Measurements from ENCODE around the gene EMSY.

The EMSY gene

GRCh38 chr11:76550781-76551180 is 106.0 kb downstream of the EMSY start:
- Histone ChIP-seq H2AK5ac (ENCODE audit: low read length) (no peak overlapping the region), H3K27me3 (ENCODE audit: insufficient read depth, low read length) (no peaks in the 10 kb centered on the region), H3K23ac (ENCODE audit: low read length) (no peak overlapping the region), H3K79me1 (ENCODE audit: low read length) (no peaks in the 10 kb centered on the region), H3K4ac (ENCODE audit: low read depth, low read length) (no peak overlapping the region), H2BK5ac (ENCODE audit: low read depth, low read length, poor library complexity) (no peak overlapping the region), H3K79me2 (ENCODE audit: control insufficient read depth, insufficient read depth, low read length, poor library complexity) (no peaks in the 10 kb centered on the region), H3K4me1 (ENCODE audit: control insufficient read depth in 1 of 2, insufficient read depth in 2 of 2, low read length in 2 of 2) (peaks cover 0 to 2% of the 10 kb centered on the region in 2 experiments), H4K8ac (ENCODE audit: low read depth, low read length) (no peak overlapping the region), H3K27ac (ENCODE audit: low read depth, low read length) (no peak overlapping the region), H4K12ac (ENCODE audit: low read depth, low read length) (no peak overlapping the region), H2AFZ (ENCODE audit: insufficient read depth, low read length, poor library complexity) (no peak overlapping the region), H3K36me3 (ENCODE audit: control insufficient read depth in 1 of 2, insufficient read depth in 2 of 2, low read length in 2 of 2) (peaks cover 3 to 7% of the 10 kb centered on the region in 2 experiments), H3K4me3 (ENCODE audit: low read depth, low read length) (no peak overlapping the region), H3K9me3 (ENCODE audit: insufficient read depth, low read depth, low read length) (no peaks in the 10 kb centered on the region), H3K4me2 (ENCODE audit: low read length) (no peak overlapping the region), H2BK12ac (ENCODE audit: low read length) (no peak overlapping the region), H3K14ac (ENCODE audit: low read length) (no peak overlapping the region), H2BK120ac (ENCODE audit: insufficient read depth, low read length, poor library complexity) (no peak overlapping the region), H3K18ac (ENCODE audit: low read length) (no peak overlapping the region), H3K9ac (ENCODE audit: low read length) (no peak overlapping the region), H4K91ac (ENCODE audit: low read depth, low read length) (no peak overlapping the region)
- no peak for DNase-seq
- no CpG with 5 or more reads among the region's 7 CpGs for WGBS (ENCODE audit: extremely low coverage, insufficient coverage, insufficient read length)

GRCh38 chr11:76551400-76551799 is 106.6 kb downstream of the EMSY start:
- no peak overlapping the region for H2AK5ac ChIP-seq (ENCODE audit: low read length)
- H3K27ac ChIP-seq (ENCODE audit: low read depth, low read length) = no peak overlapping the region
- H3K9me3 ChIP-seq (ENCODE audit: insufficient read depth, low read depth, low read length) = no peaks in the 10 kb centered on the region
- no peak overlapping the region for H3K23ac ChIP-seq (ENCODE audit: low read length)
- H3K18ac ChIP-seq (ENCODE audit: low read length) = no peak overlapping the region
- no peak overlapping the region for H4K8ac ChIP-seq (ENCODE audit: low read depth, low read length)
- WGBS (ENCODE audit: extremely low coverage, insufficient coverage, insufficient read length) = no CpG with 5 or more reads among the region's 2 CpGs
- no peaks in the 10 kb centered on the region for H3K79me2 ChIP-seq (ENCODE audit: control insufficient read depth, insufficient read depth, low read length, poor library complexity)
- H2BK120ac ChIP-seq (ENCODE audit: insufficient read depth, low read length, poor library complexity) = no peak overlapping the region
- no peak overlapping the region for H2BK5ac ChIP-seq (ENCODE audit: low read depth, low read length, poor library complexity)
- H3K36me3 ChIP-seq (ENCODE audit: control insufficient read depth in 1 of 2, insufficient read depth in 2 of 2, low read length in 2 of 2) = peaks cover 0 to 4% of the 10 kb centered on the region in 2 experiments
- H3K4me1 ChIP-seq (ENCODE audit: control insufficient read depth in 1 of 2, insufficient read depth in 2 of 2, low read length in 2 of 2) = peaks cover 0 to 2% of the 10 kb centered on the region in 2 experiments
- no peaks in the 10 kb centered on the region for H3K79me1 ChIP-seq (ENCODE audit: low read length)
- H4K91ac ChIP-seq (ENCODE audit: low read depth, low read length) = no peak overlapping the region
- H3K4ac ChIP-seq (ENCODE audit: low read depth, low read length) = no peak overlapping the region
- H4K12ac ChIP-seq (ENCODE audit: low read depth, low read length) = no peak overlapping the region
- H3K4me2 ChIP-seq (ENCODE audit: low read length) = no peak overlapping the region
- no peaks in the 10 kb centered on the region for H3K27me3 ChIP-seq (ENCODE audit: insufficient read depth, low read length)
- no peak overlapping the region for H3K14ac ChIP-seq (ENCODE audit: low read length)
- no peak overlapping the region for H3K9ac ChIP-seq (ENCODE audit: low read length)
- H2BK12ac ChIP-seq (ENCODE audit: low read length) = no peak overlapping the region
- H3K4me3 ChIP-seq (ENCODE audit: low read depth, low read length) = no peak overlapping the region
- H2AFZ ChIP-seq (ENCODE audit: insufficient read depth, low read length, poor library complexity) = no peak overlapping the region
- peak in 1 of 2 donors; percentile 57 for DNase-seq

GRCh38 chr11:76552987-76553386 is 108.2 kb downstream of the EMSY start:
- WGBS (ENCODE audit: extremely low coverage, insufficient coverage, insufficient read length) = no CpG with 5 or more reads among the region's 2 CpGs
- Histone ChIP-seq H3K4me1 (ENCODE audit: control insufficient read depth in 1 of 2, insufficient read depth in 2 of 2, low read length in 2 of 2) (peaks cover 0 to 2% of the 10 kb centered on the region in 2 experiments), H3K14ac (ENCODE audit: low read length) (no peak overlapping the region), H3K4me3 (ENCODE audit: low read depth, low read length) (no peak overlapping the region), H3K23ac (ENCODE audit: low read length) (no peak overlapping the region), H3K9ac (ENCODE audit: low read length) (no peak overlapping the region), H4K8ac (ENCODE audit: low read depth, low read length) (no peak overlapping the region), H2BK12ac (ENCODE audit: low read length) (no peak overlapping the region), H3K9me3 (ENCODE audit: insufficient read depth, low read depth, low read length) (no peaks in the 10 kb centered on the region), H3K4me2 (ENCODE audit: low read length) (no peak overlapping the region), H3K79me2 (ENCODE audit: control insufficient read depth, insufficient read depth, low read length, poor library complexity) (no peaks in the 10 kb centered on the region), H4K12ac (ENCODE audit: low read depth, low read length) (no peak overlapping the region), H2AFZ (ENCODE audit: insufficient read depth, low read length, poor library complexity) (no peak overlapping the region), H3K36me3 (ENCODE audit: control insufficient read depth in 1 of 2, insufficient read depth in 2 of 2, low read length in 2 of 2) (peaks cover 0 to 4% of the 10 kb centered on the region in 2 experiments), H2BK5ac (ENCODE audit: low read depth, low read length, poor library complexity) (no peak overlapping the region), H4K91ac (ENCODE audit: low read depth, low read length) (no peak overlapping the region), H2AK5ac (ENCODE audit: low read length) (no peak overlapping the region), H3K79me1 (ENCODE audit: low read length) (no peaks in the 10 kb centered on the region), H3K4ac (ENCODE audit: low read depth, low read length) (no peak overlapping the region), H3K27me3 (ENCODE audit: insufficient read depth, low read length) (no peaks in the 10 kb centered on the region), H2BK120ac (ENCODE audit: insufficient read depth, low read length, poor library complexity) (no peak overlapping the region), H3K27ac (ENCODE audit: low read depth, low read length) (no peak overlapping the region), H3K18ac (ENCODE audit: low read length) (no peak overlapping the region)
- no peak for DNase-seq

- Histone ChIP-seq H2AFZ (ENCODE audit: insufficient read depth, low read length, poor library complexity) (no peak overlapping the region), H3K4me3 (ENCODE audit: low read depth, low read length) (no peak overlapping the region), H3K4me2 (ENCODE audit: low read length) (no peak overlapping the region), H3K4me1 (ENCODE audit: control insufficient read depth in 1 of 2, insufficient read depth in 2 of 2, low read length in 2 of 2) (peaks cover 0 to 2% of the 10 kb centered on the region in 2 experiments), H2BK12ac (ENCODE audit: low read length) (no peak overlapping the region), H3K79me1 (ENCODE audit: low read length) (peaks cover 3% of the 10 kb centered on the region), H2BK5ac (ENCODE audit: low read depth, low read length, poor library complexity) (no peak overlapping the region), H3K9me3 (ENCODE audit: insufficient read depth, low read depth, low read length) (no peaks in the 10 kb centered on the region), H3K27me3 (ENCODE audit: insufficient read depth, low read length) (no peaks in the 10 kb centered on the region), H4K91ac (ENCODE audit: low read depth, low read length) (no peak overlapping the region), H2BK120ac (ENCODE audit: insufficient read depth, low read length, poor library complexity) (no peak overlapping the region), H3K36me3 (ENCODE audit: control insufficient read depth in 1 of 2, insufficient read depth in 2 of 2, low read length in 2 of 2) (peaks cover 0 to 4% of the 10 kb centered on the region in 2 experiments), H3K9ac (ENCODE audit: low read length) (no peak overlapping the region), H3K4ac (ENCODE audit: low read depth, low read length) (no peak overlapping the region), H4K12ac (ENCODE audit: low read depth, low read length) (no peak overlapping the region), H2AK5ac (ENCODE audit: low read length) (no peak overlapping the region), H4K8ac (ENCODE audit: low read depth, low read length) (no peak overlapping the region), H3K18ac (ENCODE audit: low read length) (no peak overlapping the region), H3K27ac (ENCODE audit: low read depth, low read length) (no peak overlapping the region), H3K79me2 (ENCODE audit: control insufficient read depth, insufficient read depth, low read length, poor library complexity) (no peaks in the 10 kb centered on the region), H3K23ac (ENCODE audit: low read length) (no peak overlapping the region), H3K14ac (ENCODE audit: low read length) (no peak overlapping the region)
- no CpG with 5 or more reads among the region's 8 CpGs for WGBS (ENCODE audit: extremely low coverage, insufficient coverage, insufficient read length)
- DNase-seq = no peak
Measured at GRCh38 chr11:76553554-76554476, 109.0 kb downstream of the EMSY start.
